ENCODE results near the gene ATP1A2. TPM values are rescaled to one million over a fixed set of nuclear protein-coding genes. Genes with fewer than 3 reads are reported as not detected.

ATP1A2 gene
- total and polyA plus RNA-seq, 2 donors (not counting 3 experiments of a cell fraction or from before 2014, with no cell fraction given) = not detected

- Histone ChIP-seq H3K9me1 (replicated peaks; ENCODE audit: control insufficient read depth, extremely low read depth, insufficient read depth, low read length) (no peaks in the 10 kb centered on the region), H3K4me3 (replicated peaks in 1 of 3; ENCODE audit: insufficient read depth in 1 of 3, low read depth in 1 of 3, low read length in 3 of 3) (no peak overlapping the region), H4K20me1 (replicated peaks; ENCODE audit: control insufficient read depth, extremely low read depth, insufficient read depth, low read length) (no peaks in the 10 kb centered on the region), H2AFZ (ENCODE audit: low read depth, low read length) (no peak overlapping the region), H3K79me2 (ENCODE audit: control insufficient read depth, insufficient read depth, low read length) (no peaks in the 10 kb centered on the region), H3K27ac (ENCODE audit: insufficient read depth, low read depth, low read length) (no peak overlapping the region), H3K4me2 (ENCODE audit: insufficient read depth, low read length) (no peak overlapping the region), H3K4me1 (ENCODE audit: control insufficient read depth, extremely low read depth, insufficient read depth, low read length) (peaks cover 5% of the 10 kb centered on the region), H3K27me3 (ENCODE audit: control insufficient read depth in 2 of 2, insufficient read depth in 2 of 2, low read length in 2 of 2) (peaks cover 0 to 4% of the 10 kb centered on the region in 2 experiments), H3K9ac (replicated peaks; ENCODE audit: extremely low read depth, insufficient read depth, low read length) (no peak overlapping the region), H3K36me3 (ENCODE audit: control insufficient read depth in 2 of 2, extremely low read depth in 1 of 2, insufficient read depth in 2 of 2, low read length in 2 of 2) (no peaks in the 10 kb centered on the region), H3K9me3 (replicated peaks; ENCODE audit: control insufficient read depth, insufficient read depth, low read length) (no peaks in the 10 kb centered on the region)
- no peak for DNase-seq (ENCODE audit: low read depth, low spot score)
- ChIA-PET CTCF (interaction anchor here (0.7 to 1.3 kb wide), 2 partner anchors 33 to 37 kb away, joined by 3 read pairs; no protein-coding TSS in a partner anchor), POLR2A (no interaction called here)
- intact Hi-C loops (cut with micrococcal nuclease) = no loop called here
- TF ChIP-seq POLR2A (IDR thresholded peaks at IDR 0.05; ENCODE audit: low read depth, low read length) = no peak
- TF ChIP-seq GATA2 (IDR thresholded peaks at IDR 0.05; ENCODE audit: insufficient read depth, insufficient read length, low read depth, low read length) = no peak
- no peak for TF ChIP-seq MYC (IDR thresholded peaks at IDR 0.05; ENCODE audit: low read depth, low read length)
- TF ChIP-seq CTCF (IDR thresholded peaks at IDR 0.05; ENCODE audit: extremely low read depth in 1 of 2, insufficient read depth in 1 of 2, low read depth in 1 of 2, low read length in 2 of 2) = no peak
- no peak for TF ChIP-seq MAX (IDR thresholded peaks at IDR 0.05; ENCODE audit: insufficient read depth, insufficient read length)
- no peak for TF ChIP-seq JUN (IDR thresholded peaks at IDR 0.05; ENCODE audit: borderline replicate concordance, insufficient read depth, insufficient read length, low read depth)
- no TSS peak for BruUV-seq (replicated peaks)
- dilution Hi-C loops (cut with MboI; ENCODE audit: extremely low pct_ligation_motif_present, low sequenced_read_pairs) = no loop called here
- no peak for FAIRE-seq
Measured at GRCh38 chr1:160186246-160186645, 70.7 kb downstream of the ATP1A2 start.

GRCh38 chr1:160186729-160187128 is 71.2 kb downstream of the ATP1A2 start:
- H3K27ac ChIP-seq (ENCODE audit: insufficient read depth, low read depth, low read length) = no peak overlapping the region
- no peaks in the 10 kb centered on the region for H3K36me3 ChIP-seq (ENCODE audit: control insufficient read depth in 2 of 2, extremely low read depth in 1 of 2, insufficient read depth in 2 of 2, low read length in 2 of 2)
- H3K4me3 ChIP-seq (replicated peaks in 1 of 3; ENCODE audit: insufficient read depth in 1 of 3, low read depth in 1 of 3, low read length in 3 of 3) = no peak overlapping the region
- POLR2A ChIA-PET = no interaction called here
- CTCF ChIA-PET = interaction anchor here (0.7 to 1.7 kb wide), 4 partner anchors 33 to 190 kb away, joined by 3 to 4 read pairs (median 4); no protein-coding TSS in a partner anchor
- H3K9ac ChIP-seq (replicated peaks; ENCODE audit: extremely low read depth, insufficient read depth, low read length) = no peak overlapping the region
- TF ChIP-seq MYC (IDR thresholded peaks at IDR 0.05; ENCODE audit: low read depth, low read length) = no peak
- FAIRE-seq (no peak), DNase-seq (ENCODE audit: low read depth, low spot score) (no peak)
- dilution Hi-C loops (cut with MboI; ENCODE audit: extremely low pct_ligation_motif_present, low sequenced_read_pairs) (no loop called here), intact Hi-C loops (cut with micrococcal nuclease) (no loop called here)
- H4K20me1 ChIP-seq (replicated peaks; ENCODE audit: control insufficient read depth, extremely low read depth, insufficient read depth, low read length) = no peaks in the 10 kb centered on the region
- peaks cover 0 to 4% of the 10 kb centered on the region in 2 experiments for H3K27me3 ChIP-seq (ENCODE audit: control insufficient read depth in 2 of 2, insufficient read depth in 2 of 2, low read length in 2 of 2)
- H3K4me1 ChIP-seq (ENCODE audit: control insufficient read depth, extremely low read depth, insufficient read depth, low read length) = peaks cover 5% of the 10 kb centered on the region
- H3K9me1 ChIP-seq (replicated peaks; ENCODE audit: control insufficient read depth, extremely low read depth, insufficient read depth, low read length) = no peaks in the 10 kb centered on the region
- no peaks in the 10 kb centered on the region for H3K9me3 ChIP-seq (replicated peaks; ENCODE audit: control insufficient read depth, insufficient read depth, low read length)
- H3K79me2 ChIP-seq (ENCODE audit: control insufficient read depth, insufficient read depth, low read length) = no peaks in the 10 kb centered on the region
- BruUV-seq (replicated peaks) = no TSS peak
- H2AFZ ChIP-seq (ENCODE audit: low read depth, low read length) = no peak overlapping the region
- H3K4me2 ChIP-seq (ENCODE audit: insufficient read depth, low read length) = no peak overlapping the region

Measured in endothelial cell of umbilical vein (primary cell).